HT1080 (cell line): ENCODE measurements around the gene UQCRHL. TPM values are rescaled to one million over a fixed set of nuclear protein-coding genes. Genes with fewer than 3 reads are reported as not detected.

ENCODE experiments used
- DNase-seq: peaks from one replicate; pipeline ENCODE4 v3.0.0-alpha.2; 2015; ENCODE audit warnings: low read depth
- total RNA-seq: library from RNA; depleted of rRNA; stranded (reverse); fragments of >200 nt; shearing (Covaris generic); gene quantifications from 2 replicates; pipeline ENCODE4 v1.2.3, GENCODE V29; 2014

Gene UQCRHL
- total RNA-seq, 1 experiment from 2014 or later = 12.4 TPM

DNA sequence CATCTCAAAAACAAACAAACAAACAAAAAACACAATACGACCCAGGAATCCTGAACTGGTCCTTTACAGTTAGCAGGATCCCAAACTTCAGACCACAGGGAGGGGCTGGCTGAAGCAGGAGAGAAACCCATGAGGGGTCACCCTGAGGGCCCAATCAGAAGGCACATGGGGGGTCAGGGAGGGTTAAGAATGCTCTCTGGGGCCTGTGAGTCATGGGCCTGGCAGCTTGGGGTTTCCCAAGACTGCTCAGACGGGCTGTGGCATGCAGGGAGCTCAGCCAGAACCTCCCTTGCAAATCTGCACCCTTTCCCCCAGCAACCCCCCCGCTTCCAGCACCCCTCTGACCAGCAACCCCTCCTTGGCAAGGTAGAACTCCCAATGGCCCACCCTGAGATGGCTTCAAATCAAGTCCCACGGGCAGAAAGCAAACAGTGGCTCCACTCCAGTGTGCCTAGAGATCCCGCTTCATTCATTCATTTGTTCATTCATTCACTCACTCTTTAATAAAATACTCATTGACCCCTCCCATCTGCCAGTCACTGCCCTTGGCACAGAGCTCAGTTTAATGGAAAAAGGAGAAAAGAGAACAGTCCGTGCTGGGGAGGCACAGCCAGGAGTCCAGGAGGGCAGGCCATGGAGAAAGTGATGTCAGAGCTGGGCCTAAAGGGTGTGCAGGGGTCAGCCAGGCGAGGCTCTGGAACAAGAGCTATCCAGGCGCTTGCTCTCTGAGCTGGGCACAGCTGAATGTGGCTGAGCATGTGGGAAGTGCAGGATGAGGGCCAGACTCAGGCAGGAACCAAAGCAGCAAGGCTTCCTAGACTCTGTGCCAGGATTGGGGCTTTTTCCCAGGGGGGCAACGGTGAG is 8.2 kb downstream of the UQCRHL start:
- peak; percentile 95 for DNase-seq

GRCh38 chr1:15797614-15798390 is 9.6 kb downstream of the UQCRHL start:
- DNase-seq = no peak

DNA sequence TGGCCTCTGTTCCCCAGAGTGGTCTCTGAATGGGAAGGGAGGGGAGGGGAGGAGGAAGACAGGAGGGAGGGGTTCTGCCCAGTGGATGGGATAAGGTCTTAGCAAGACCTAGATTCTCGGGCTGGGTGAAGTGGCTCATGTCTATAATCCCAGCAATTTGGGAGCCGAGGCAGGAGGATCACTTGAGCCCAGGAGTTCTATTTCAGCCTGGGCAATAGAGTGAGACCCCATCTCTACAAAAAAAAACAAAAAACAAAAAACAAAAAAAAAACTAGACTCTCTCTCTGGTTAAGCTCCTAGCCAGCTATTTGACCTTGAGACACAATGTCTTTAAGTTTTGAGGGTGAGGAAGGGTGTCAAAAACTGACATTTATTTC is 11.4 kb downstream of the UQCRHL start:
- no peak for DNase-seq

GRCh38 chr1:15788624-15789301 is 18.7 kb downstream of the UQCRHL start:
- peak; percentile 76 for DNase-seq

DNA sequence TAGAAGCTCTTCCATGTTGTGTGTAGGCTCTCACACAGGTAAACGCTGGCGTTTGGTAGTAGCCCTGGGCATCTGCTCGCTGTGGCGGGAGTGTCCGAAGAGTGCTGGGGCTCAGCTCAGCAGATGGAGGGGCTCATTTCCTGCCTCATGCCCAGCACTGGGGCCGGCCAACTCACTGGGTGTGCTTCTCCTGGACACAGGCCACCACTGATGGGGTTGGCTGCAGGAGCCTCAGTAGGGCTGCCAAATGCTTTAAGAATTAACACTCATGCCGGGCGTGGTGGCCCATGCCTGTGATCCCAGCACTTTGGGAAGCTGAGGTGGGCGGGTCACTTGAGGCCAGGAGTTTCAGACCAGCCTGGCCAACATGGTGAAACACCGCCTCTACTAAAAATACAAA is 20.9 kb downstream of the UQCRHL start:
- peak; percentile 52 for DNase-seq

- no peak for DNase-seq
Observed at GRCh38 chr1:15785683-15786082, 21.8 kb downstream of the UQCRHL start.

- DNase-seq = no peak
Observed at GRCh38 chr1:15777909-15778707, 29.3 kb downstream of the UQCRHL start.

- no peak for DNase-seq
Observed at GRCh38 chr1:15775706-15776105, 31.7 kb downstream of the UQCRHL start.

DNA sequence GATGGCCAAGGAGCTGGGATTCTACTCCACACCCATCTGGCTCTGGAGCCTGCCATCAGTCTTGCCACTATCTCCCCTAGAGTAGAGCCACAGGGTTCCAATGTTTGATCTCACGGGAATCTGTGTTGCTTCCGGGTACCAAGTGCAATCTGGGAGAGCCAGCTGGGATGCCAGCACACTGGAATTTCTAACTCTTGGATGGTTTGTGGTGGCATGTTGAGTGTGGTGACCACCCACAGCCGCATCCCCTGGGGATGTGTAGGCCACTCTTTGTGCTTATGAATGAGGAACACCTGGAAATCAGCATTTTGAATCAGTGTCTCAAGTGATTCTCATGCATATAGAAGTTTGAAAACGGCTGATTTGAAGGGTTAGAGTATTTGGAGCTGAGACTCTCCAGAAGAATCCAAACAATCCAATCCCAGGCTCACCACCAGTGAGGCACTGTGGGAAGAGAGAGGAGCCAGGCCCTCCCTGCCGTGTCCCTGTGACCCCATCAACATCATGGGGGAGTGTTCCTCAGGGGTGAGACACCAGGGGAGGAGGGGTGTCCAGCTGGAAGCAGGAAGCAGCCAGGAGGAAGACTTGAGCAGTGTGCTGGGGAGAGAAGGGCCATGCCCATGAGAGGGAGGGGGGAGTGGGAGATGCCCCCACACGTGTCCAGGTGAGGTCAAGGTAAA is 35.5 kb downstream of the UQCRHL start:
- DNase-seq = no peak

DNA sequence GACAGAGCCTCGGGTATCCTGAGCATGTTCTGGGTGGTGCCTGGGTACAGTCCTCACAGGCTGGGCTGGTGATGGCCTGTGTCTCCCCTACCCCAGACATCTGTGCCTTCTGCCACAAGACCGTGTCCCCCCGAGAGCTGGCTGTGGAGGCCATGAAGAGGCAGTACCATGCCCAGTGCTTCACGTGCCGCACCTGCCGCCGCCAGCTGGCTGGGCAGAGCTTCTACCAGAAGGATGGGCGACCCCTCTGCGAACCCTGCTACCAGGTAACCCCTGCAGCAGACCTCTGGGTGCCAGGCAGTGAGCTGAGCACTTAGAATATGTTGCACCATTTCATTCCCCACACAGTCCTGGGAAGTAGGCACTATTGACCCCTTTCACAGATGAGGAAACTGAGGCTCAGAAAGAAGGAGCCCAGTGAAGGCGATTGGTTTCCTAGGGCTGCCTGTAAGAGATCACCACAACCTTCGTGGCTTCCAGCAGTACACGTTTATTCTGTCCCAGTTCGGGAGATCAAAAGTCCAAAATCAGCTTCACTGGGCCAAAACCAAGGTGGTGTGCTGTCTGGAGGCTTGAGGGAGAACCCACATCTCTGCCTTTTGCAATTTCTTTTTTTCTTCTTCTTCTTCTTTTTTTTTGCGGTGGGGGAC is 37.0 kb downstream of the UQCRHL start:
- no peak for DNase-seq

GRCh38 chr1:15768388-15768787 is 39.1 kb downstream of the UQCRHL start:
- DNase-seq = no peak

GRCh38 chr1:15767941-15768340 is 39.5 kb downstream of the UQCRHL start:
- DNase-seq = no peak

DNA sequence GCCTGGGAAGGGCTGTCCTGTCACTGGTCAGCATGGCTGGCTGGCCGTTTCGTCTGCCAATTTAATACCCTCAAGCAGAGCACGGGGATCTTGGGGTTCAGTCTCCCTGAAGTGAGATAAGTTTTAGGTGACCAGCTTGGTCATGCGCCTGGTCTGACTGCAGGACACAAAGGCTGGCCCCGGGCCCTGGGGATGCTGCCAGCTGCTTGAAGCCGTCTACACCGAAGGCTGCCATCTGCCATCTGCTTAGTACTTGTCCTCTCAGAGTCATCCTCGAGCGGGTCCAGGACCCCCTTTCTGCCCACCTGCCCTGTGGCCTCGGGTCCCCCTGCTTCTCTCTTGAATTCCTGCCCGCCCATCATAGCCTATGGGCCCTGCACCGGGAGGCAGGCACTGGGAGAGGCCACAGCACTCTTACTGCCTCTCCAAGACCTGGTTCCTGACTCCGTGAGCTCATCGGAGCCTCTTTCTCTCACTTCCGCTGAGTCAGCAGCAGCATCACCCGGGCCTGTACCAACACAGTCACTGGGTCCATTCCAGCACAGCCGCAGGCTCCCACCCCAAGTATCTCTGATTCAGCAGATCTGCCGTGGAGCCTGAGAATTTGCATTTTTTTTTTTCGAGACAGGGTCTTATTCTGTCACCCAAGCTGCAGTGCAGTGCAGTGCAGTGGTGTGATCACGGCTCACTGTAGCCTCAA is 41.8 kb downstream of the UQCRHL start:
- DNase-seq = peak; percentile 98

DNA sequence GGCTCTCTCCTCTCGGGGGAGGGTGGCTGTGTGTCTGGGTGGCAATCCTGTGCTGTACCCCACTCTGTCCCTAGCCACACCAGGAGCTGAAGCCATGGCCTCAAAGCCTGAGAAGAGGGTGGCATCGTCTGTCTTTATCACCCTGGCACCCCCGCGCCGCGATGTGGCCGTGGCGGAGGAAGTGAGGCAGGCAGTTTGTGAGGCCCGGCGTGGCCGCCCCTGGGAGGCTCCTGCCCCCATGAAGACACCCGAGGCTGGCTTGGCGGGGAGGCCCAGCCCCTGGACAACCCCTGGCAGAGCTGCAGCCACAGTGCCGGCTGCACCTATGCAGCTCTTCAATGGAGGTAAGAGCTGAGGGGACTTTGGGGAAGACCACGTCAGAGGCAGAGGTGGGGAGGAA is 42.6 kb downstream of the UQCRHL start:
- DNase-seq = no peak

DNA sequence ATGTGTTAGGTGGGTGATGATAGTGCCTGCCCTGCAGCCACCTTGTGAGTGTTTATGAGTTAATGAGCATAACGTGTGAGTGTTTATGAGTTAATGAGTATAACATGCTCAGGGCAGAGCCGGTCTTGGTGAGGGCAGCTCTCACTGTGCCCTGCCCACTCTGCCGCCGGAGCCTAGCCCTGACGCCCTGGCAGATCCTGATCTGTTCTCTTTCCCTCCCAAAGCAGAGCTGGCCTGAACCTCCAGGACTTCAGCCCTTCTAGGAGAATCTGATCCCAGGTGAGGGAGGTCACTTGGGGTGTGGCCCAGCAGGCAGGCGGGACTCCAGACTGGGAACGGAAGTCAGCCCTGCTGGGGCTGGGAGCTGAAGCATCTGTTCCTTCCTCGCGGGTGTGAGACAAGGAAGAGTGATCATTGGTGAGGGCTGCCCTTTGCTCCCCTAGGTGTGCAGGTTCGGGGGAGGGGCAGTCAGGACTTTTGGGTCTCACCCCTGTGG is 43.1 kb downstream of the UQCRHL start:
- no peak for DNase-seq

DNA sequence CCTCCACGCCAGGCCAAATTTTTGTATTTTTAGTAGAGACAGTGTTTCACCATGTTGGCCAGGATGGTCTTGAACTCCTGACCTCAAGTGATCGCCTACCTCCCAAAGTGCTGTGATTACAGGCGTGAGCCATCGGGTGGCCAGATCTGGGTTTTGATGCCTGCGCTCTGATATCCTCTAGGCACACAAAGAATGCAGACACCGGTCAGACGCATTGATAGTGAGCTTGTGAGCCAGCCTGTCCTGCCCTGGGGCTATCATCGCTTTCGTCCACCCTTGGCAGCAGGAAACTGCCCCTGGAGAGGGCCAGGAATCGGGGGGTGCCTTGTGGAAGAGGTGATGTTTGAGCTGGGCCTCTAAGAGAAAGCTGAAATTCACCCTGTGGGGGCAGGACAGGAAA is 44.9 kb downstream of the UQCRHL start:
- no peak for DNase-seq

GRCh38 chr1:15761366-15762128 is 45.9 kb downstream of the UQCRHL start:
- DNase-seq = no peak

DNA sequence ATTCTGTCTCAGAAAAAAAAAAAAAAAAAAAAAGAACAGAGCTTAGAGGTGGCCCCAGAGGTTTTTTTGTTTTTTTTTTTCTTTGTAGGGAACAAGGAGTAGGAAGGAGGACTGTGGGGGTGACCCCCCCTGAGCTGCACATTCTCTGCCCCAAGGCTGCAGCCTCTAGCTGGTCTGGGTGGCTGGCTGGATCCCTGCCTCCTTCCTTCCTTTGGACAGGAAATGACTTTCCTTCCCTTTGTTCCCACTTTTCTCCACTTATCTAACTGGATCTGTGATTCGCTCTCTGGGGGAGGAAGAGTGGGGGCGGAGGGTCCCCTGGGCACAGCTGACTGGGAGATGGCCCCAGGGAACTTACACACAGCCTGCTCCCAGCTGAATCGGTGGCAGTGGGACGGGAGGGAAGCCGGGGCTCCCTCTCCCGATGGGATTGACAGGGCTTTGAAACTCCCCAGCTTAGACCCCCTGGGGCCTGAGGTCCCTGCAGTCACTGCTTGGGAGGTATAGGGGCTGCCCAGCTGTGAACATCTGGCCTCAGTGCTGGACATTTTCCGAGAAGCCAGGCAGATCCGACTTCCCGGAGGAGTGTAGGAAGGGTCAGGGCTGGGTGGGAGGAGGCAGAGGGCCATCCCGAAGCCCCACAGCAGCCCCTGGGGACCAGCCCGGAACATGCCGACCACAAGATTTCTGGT is 46.8 kb downstream of the UQCRHL start:
- DNase-seq = peak; percentile 92
